RWPE1 (cell line): ENCODE data around the gene LETMD1.

Experiments
- CTCF ChIA-PET: fragments of 350-600 bp; sonication (Branson Sonifier 250); formaldehyde crosslinking; extraction: SDS; loops from one replicate; lab custom pipeline; 2021; lab: Yijun Ruan, JAX
- POLR2A ChIA-PET: fragments of 400-600 bp; formaldehyde crosslinking; extraction: SDS; loops from one replicate; lab custom pipeline; 2020; ENCODE audit warnings: antibody characterized with exemption; ENCODE audit not compliant: low non-redundant PET; lab: Yijun Ruan, JAX
- DNase-seq: peaks from one replicate; pipeline ENCODE4 v3.0.0; 2012; ENCODE audit warnings: low spot score
- H3K27ac ChIP-seq: fragments of 450-650 bp; 2 replicates; pipeline ENCODE4 v1.5.1; 2017
- TF ChIP-seq, protein P1 (sequence below): fragments of 450-650 bp; conservative IDR thresholded peaks from 2 replicates; pipeline ENCODE4 v1.5.1; 2017; ENCODE audit warnings: low read depth, mild to moderate bottlenecking

Gene LETMD1

GRCh38 chr12:51087818-51088217, 39.7 kb downstream of the LETMD1 start:
- no peak overlapping the region for H3K27ac ChIP-seq
- TF ChIP-seq, protein P1, sequence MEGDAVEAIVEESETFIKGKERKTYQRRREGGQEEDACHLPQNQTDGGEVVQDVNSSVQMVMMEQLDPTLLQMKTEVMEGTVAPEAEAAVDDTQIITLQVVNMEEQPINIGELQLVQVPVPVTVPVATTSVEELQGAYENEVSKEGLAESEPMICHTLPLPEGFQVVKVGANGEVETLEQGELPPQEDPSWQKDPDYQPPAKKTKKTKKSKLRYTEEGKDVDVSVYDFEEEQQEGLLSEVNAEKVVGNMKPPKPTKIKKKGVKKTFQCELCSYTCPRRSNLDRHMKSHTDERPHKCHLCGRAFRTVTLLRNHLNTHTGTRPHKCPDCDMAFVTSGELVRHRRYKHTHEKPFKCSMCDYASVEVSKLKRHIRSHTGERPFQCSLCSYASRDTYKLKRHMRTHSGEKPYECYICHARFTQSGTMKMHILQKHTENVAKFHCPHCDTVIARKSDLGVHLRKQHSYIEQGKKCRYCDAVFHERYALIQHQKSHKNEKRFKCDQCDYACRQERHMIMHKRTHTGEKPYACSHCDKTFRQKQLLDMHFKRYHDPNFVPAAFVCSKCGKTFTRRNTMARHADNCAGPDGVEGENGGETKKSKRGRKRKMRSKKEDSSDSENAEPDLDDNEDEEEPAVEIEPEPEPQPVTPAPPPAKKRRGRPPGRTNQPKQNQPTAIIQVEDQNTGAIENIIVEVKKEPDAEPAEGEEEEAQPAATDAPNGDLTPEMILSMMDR = no peak
- no peak for DNase-seq
- ChIA-PET CTCF (no interaction called here), POLR2A (no interaction called here)

GRCh38 chr12:51090705-51091229, 42.6 kb downstream of the LETMD1 start:
- TF ChIP-seq, protein P1 = no peak
- POLR2A ChIA-PET = no interaction called here
- CTCF ChIA-PET = interaction anchor here (0.6 kb wide), 1 partner anchor 67 kb away, joined by 3 read pairs; no protein-coding TSS in a partner anchor
- no peak for DNase-seq
- no peak overlapping the region for H3K27ac ChIP-seq

GRCh38 chr12:51098611-51099010, 50.5 kb downstream of the LETMD1 start:
- POLR2A ChIA-PET = no interaction called here
- no peak for DNase-seq
- CTCF ChIA-PET = no interaction called here
- H3K27ac ChIP-seq = no peak overlapping the region
- TF ChIP-seq, protein P1 = no peak

- ChIA-PET CTCF (no interaction called here), POLR2A (no interaction called here)
- no peak for DNase-seq
- no peak overlapping the region for H3K27ac ChIP-seq
- TF ChIP-seq, protein P1 = no peak
Measured at GRCh38 chr12:51103977-51104376, 55.9 kb downstream of the LETMD1 start.

GRCh38 chr12:51108136-51108535, 60.0 kb downstream of the LETMD1 start:
- TF ChIP-seq, protein P1 = no peak
- ChIA-PET CTCF (no interaction called here), POLR2A (interaction anchor here (0.7 kb wide), 1 partner anchor 24 kb away, joined by 4 read pairs; no protein-coding TSS in a partner anchor)
- DNase-seq = no peak
- H3K27ac ChIP-seq = no peak overlapping the region
